ENCODE measurements around the gene KLHL1.

GRCh38 chr13:69879936-69880335 lies 228.3 kb downstream of the KLHL1 start:
- TF ChIP-seq CTCF (IDR thresholded peaks at IDR 0.05) = no peak
- no peak for TF ChIP-seq POLR2A (IDR thresholded peaks at IDR 0.05)
